Stimulated activated CD4-positive, alpha-beta T cell treated with anti-CD3 and anti-CD28 coated beads, Interleukin-12 subunit alpha, Interleukin-12 subunit beta, amount 100 ng/mL, for 48 hours (primary cell): ENCODE data around the gene ACTN4.

Experiments
- DNase-seq, 3 donors: peaks; one replicate each; pipeline ENCODE4 v3.0.0-alpha.2; 2020; ENCODE audit warnings: low read depth in 2 of 3, low spot score in 1 of 3

Gene ACTN4

DNA sequence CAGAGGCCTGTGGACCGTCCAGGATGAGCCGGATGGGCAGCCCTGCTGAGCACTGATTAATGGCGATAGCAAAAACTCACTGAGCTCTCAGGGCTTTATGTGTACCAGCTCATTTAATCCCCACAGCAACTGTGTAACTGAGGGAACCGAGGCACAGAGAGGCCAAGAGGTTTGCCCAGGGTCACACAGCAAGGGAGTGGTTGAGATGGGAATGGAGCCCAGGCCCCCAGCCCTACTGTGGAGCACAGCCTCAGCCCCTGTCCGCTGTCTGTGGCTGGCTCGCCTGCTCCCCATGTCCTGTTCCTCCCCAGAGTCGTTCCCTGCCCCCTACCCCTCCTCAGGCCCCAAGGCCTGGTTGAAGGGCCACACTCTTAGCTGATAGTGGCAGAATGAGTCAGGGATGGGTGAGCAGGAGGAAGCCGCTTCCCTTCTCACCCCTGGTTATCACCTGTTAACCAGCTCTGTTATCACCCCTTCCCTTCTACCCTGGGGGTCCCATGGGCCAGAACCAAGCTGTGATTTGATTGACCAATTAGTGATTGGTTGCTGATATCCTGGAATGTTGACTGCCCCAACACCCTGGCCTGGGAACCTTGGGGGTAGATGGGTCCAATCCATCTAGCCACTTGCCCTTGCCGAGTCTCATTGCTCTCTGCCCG, 75.6 kb downstream of the ACTN4 start:
- DNase-seq, result no peak

DNA sequence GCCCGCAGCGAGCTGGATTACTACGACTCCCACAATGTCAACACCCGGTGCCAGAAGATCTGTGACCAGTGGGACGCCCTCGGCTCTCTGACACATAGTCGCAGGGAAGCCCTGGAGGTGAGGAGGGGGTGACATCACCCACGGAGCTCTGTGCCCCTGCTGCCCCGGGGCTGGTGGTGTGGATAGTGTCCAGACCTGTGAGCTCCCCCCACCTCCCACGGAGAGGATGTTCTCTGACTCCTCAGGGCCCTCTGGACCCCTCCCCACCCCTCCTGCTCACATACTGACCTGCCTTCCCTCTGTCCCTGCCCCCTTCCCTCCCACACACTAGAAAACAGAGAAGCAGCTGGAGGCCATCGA, 76.1 kb downstream of the ACTN4 start:
- DNase-seq, result no peak

DNA sequence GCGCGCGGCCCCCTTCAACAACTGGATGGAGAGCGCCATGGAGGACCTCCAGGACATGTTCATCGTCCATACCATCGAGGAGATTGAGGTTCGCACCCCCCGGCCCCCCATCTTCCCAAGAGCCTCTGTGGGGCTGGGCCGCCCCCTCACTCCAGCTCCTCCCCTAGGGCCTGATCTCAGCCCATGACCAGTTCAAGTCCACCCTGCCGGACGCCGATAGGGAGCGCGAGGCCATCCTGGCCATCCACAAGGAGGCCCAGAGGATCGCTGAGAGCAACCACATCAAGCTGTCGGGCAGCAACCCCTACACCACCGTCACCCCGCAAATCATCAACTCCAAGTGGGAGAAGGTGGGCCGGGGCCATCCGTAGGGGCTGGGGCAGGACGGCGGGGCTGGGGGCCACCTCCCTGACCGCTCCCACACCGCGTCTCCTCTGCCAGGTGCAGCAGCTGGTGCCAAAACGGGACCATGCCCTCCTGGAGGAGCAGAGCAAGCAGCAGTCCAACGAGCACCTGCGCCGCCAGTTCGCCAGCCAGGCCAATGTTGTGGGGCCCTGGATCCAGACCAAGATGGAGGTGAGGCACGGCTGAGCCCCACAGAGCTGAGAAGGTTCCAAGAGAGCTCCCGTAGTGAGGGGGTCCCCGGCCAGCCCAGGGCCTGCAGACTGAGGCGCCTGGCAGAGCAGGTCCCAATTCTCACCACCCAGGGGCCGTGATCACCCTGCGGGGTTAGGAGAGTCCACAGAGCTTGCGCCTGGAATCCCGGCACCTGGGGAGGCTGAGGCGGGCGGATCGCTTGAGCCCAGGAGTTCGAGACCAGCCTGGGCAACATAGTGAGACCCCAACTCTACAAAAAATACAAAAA, 76.8 kb downstream of the ACTN4 start:
- DNase-seq, result no peak

DNA sequence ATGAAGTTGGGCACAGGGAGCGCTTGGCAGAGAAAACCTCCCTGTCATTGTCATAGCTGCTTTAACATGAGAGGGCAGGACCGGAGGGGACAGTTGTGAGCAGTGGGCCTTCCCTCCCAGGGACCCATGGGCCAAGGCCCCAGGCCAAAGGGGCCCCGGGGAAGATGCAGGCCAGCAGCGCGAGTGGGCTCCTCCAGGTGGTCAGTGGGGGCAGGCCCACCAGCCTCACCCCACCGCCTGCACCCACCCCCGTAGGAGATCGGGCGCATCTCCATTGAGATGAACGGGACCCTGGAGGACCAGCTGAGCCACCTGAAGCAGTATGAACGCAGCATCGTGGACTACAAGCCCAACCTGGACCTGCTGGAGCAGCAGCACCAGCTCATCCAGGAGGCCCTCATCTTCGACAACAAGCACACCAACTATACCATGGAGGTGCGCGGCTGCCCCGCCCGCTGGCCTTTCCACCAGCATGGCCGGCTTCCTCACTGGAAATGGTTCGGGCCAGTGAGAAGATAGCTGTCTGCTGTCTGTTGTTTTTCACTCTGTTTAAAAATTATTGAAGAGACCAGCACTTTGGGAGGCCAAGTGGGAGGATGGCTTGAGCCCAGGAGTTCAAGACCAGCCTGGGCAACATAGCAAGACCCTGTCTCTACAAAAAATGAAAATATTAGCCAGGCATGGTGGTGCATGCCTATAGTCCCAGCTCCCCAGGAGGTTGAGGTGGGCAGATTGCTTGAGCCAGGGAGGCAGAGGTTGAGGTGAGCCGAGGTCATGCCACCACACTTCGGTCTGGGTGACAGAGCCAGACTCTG, 78.2 kb downstream of the ACTN4 start:
- no peak for DNase-seq

DNA sequence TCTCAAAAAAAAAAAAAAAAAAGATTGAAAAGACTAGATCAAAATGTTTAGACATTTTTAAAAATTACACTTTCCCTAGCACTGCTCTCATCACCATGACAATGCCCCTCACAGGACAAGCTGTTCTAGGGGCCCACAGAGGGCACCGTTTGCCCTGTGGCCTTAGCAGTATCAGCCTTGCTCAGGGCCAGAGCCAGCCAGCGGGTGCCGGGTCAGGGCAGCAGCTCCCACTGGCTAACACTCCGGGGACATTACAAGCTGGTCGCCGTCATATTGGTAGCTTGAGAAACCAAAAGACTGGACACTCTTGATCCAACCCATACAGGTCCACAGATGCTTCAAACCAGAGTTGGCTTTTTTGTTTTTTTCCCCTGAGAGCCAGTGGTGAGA, 78.8 kb downstream of the ACTN4 start:
- no peak for DNase-seq

DNA sequence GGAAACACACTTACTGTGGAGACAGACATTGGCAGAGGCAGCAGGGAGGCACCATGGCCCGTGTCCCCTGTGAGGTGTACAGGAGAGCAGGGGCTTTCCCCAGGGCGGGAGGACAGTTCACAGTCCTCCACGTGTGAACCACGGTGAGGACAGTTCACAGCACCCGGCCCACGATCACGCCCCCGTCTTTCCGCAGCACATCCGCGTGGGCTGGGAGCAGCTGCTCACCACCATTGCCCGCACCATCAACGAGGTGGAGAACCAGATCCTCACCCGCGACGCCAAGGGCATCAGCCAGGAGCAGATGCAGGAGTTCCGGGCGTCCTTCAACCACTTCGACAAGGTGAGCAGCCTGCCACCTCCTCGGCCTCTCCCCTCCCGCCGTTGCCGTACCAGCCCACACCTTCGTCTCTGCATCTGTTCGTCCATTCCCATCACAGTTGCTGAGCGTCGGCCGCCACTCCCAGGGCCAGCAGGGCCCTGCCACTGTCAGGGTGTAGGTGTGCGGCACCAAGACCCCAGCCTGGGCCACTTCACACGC, 79.4 kb downstream of the ACTN4 start:
- DNase-seq, result no peak

DNA sequence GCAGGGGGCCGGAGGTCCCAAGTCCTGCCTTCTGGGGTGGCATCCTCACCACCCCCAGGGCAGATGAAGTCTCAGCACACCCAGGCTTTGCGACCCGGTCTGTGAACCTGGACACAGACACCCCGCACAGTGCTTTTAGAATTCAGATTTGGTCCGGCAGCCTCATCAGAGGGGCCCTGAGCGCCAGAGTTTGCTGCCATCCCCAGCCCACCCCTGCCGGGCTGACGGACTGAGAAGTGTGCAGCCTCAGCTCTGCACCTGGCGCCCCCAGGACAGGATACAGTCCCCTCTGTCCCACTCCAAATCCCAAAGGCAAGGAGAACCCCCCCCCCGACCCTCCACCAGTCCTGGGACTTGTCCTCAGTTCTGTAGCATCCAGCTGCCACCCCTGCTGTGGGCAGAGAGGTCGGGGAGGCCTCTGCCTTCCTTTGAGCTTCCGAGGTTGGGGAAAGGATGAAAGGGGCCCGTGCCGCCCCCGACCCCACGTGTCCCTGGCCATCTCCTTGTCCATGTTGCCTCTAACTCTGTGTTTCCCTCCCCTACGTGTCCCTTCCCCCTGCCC, 79.9 kb downstream of the ACTN4 start:
- DNase-seq, result no peak

DNA sequence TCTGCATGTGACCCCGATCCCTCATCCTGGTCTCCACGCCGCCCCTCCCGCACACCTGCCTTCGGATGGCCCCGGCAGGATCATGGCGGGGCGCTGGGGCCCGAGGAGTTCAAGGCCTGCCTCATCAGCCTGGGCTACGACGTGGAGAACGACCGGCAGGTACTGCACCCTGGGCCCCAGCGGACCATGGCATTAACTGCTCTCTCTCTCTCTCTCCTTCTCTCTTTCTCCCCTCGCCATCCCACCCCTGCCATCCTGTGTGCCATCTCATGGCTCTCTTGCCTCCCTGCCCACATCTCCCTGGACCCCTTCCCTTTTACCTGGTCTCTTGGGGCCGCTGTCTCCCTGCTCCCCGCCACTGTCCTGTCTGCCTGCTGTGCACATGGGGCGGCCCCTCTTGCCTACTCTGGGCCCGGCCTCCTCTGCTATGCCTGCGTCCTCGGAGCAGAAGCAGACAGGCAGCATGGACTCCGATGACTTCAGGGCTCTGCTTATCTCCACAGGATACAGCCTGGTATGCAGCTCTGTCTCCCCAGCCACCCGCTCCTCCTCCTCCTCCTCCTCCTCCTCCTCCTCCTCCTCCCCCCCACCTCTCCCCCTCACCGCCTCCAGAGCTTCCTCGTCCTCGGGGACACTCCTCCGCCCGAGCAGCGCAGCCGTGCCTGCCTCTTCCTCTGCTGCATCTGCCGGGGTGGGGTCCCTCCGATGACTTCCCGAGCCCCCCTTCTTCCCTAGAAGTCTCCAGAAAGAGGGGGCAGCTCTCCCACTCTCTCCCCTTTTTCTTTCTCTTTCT, 80.6 kb downstream of the ACTN4 start:
- no peak for DNase-seq

DNA sequence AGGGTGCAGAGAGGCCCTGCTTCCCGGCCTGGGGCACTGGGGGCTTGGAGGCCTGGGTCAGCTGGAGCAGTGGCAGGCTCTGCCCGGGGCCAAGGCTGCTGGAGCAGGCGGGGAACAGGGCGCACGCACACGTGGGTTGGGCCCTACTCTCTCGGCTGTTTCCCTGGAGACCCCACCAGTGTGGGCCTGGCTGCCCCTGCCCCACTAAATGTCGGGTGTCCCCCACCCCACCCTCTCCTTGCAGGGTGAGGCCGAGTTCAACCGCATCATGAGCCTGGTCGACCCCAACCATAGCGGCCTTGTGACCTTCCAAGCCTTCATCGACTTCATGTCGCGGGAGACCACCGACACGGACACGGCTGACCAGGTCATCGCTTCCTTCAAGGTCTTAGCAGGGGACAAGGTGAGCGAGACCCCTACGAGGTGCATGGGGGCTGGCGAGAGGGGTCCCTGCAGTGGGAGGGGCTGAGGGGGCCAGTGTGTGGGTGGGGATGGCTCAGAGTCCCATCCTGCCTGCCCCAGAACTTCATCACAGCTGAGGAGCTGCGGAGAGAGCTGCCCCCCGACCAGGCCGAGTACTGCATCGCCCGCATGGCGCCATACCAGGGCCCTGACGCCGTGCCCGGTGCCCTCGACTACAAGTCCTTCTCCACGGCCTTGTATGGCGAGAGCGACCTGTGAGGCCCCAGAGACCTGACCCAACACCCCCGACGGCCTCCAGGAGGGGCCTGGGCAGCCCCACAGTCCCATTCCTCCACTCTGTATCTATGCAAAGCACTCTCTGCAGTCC, 81.5 kb downstream of the ACTN4 start:
- no peak for DNase-seq

DNA sequence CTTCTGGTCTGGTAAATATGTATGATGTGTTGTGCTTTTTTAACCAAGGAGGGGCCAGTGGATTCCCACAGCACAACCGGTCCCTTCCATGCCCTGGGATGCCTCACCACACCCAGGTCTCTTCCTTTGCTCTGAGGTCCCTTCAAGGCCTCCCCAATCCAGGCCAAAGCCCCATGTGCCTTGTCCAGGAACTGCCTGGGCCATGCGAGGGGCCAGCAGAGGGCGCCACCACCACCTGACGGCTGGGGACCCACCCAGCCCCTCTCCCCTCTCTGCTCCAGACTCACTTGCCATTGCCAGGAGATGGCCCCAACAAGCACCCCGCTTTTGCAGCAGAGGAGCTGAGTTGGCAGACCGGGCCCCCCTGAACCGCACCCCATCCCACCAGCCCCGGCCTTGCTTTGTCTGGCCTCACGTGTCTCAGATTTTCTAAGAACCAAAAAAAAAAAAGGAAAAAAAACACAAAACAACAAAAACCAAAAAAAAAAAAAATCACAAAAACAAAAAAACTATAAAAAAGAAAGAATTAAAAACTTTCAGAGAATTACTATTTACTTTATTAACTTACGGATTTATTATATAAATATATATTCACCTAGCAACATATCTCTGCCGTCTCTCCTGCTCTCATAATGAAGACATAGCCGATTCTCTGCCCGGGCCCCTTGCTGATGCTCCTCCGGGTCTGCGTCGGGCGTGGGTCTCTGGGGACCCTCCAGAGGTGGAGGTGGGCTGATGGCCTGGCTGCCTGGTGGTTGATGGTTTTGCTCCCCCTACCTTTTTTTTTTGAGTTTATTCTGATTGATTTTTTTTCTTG, 82.4 kb downstream of the ACTN4 start:
- DNase-seq, result peak; percentile 66 to 76 (median 74)

DNA sequence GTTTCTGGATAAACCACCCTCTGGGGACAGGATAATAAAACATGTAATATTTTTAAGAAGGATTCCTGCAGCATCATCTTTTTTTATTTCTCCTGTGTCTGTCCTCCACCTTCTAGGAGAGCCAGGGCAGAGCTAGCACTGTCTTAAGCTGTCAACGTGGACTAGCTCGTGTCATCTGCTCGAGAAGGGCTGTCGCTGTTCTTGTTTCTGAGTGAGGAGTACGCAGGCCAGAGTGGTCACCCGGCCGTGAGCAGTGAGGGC, 83.0 kb downstream of the ACTN4 start:
- no peak for DNase-seq

DNA sequence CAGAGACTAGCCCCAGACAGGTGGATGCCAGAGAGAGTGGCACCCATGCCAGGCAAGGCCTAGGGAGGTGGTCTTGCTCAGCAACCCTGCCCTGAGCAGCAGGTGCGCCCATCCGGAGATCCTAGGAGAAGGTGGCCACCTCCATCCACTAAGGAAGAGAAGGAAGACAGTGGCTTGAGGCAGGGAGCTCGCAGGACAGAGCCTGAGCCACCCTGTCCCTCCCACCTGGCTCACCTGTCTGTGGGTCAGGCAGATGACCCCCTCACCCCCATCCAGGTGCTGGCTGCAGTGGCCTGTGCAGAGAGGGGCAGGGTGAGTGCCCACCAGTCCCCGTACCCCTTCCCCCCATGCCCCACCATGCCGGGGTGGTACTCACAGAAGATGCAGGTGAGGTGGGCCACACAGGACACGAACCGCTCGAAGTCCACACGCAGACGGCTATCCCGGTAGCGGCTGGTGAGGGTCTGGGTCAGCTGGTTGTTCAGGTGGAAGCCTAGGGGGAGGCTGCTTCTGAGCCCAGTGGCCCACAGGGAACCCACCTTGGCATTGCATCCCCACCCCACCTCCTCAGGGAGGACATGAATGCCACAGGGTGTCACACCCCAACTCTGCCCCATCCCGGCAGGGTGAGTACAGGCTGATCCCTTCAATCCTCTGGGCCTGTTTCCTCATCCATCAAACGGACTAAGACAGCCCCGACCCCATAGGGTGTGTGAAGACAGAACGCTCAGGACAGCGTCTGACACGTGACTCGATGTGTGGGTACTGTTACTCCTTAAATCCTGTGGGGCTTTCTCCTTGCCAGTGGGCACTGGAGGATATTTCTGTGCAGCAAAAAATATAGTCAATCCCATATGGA, 83.5 kb downstream of the ACTN4 start:
- DNase-seq, result no peak

DNA sequence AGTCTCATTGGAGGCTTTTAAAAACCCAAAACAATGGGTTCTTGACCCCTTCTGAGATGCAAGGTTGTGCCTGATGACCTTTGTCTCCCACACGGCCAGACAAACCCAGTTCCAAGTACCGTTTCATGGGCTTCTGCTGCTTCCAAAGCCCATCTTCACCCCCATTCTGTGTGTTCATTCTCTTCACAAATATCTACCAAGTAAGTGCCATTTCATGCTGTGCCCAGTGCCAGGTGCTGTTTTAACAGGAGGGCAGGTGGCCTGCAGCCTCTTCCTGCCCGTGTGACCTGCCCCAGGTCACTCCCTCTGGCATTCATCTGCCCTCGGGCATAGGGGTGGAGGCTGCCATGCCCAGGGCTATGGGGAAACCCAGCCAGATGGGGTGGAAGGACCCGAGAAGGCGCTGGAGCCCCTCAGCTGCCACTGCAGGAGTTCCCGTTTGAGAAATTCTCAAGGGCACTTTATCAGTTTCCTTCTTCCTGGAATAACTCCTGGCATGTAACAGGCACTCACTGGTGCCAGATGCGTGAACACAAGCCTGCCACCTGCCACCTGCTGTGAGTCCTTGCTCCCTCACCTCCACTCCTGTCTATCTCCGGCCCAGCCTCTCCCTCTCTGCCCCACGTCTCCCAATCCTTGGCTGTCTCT, 84.3 kb downstream of the ACTN4 start:
- no peak for DNase-seq

DNA sequence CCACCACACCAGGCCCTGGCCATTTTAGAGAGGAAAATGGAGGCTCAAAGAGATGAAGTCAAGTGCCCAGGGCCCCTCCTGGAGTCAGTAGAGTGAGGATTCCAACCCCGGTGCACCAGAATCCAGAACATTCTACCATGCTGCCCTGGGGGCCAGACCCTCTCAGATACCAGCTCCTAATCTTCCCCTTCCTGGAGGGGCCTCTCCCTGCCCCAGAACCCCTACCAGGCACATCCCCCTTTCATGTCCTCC, 85.7 kb downstream of the ACTN4 start:
- no peak for DNase-seq

DNA sequence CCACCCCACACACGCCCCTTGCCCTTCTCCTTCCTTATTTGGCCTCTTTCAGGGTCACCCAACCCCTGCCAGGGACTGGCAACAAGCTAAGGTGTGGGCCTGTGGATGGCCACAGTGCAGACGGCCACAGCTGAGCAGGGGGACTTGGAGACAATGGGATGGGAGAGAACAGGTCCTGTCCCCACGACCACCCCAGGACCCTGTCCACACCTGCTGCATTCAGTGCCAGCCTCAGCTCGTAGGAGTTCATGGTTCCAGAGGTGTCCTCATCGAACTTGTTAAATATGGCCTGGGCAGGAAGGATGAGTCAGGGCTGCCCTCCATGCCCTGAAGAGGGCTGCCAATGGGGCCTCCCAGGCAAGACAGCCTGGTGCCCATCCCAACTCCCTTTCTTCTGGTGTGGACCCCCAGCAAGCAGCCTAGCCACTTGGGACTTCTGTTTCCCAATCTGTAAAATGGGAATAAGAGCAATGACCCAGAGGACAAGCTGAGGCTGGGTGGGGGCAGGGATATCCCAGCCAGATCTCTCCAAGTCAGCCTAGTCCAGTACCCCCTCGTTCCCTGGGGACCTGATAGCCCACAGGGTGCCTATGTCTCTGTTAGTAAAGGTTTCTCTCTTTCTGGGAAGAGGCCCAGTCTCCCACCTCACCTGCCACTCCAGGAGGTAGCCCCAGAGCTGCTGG, 86.2 kb downstream of the ACTN4 start:
- no peak for DNase-seq

DNA sequence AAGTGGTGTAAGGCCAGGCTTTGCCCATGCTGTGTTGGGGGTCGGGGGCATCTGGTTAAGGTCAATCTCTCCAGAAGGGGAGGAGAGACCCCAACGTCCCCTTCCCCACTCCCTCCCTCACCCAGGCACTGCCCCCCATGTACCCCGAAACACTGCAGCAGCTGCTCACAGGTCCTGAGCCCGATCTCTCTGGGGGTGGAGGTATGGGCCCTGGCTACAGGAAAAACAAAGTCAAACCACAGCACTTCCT, 86.7 kb downstream of the ACTN4 start:
- no peak for DNase-seq

DNA sequence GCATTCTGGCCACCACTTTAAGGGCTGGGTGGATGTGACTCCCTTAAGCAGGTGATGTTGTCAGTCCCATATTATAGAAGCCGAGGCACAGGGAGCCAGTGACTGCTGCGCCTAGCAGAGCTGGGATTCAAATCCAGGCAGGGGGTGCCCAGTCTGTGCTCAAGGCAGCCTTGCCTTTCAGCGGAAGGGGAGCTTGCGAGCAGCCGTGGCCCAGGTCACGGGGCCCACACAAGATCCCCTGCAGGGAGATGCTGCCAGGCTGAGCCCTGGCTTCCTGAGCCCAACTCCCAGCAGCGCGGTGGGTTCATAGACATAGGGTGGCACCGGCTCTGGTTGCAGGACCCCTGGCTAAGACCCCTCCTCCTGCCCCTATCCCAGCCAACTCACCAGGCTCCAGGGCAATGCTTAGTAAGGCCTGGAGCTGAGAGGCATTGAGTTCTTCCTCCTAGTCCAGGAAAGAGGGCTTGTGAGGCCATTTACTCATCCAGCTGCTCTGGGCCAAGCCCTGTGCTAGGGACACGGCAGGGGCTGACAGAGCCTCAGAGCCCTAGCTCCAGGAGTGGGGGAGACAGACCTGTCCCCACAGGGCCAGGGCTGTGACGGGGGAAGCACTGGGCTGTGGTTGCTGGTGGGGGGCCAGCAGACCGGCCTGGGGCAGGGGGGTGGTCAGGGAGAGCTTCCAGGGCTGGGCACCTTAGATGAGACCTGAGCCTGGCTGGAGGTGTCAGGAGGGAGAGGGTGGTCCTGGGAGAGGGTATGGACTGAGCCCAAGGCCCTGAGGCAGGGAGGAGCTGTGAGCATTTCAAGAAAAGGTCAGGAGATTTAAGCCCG, 87.2 kb downstream of the ACTN4 start:
- no peak for DNase-seq
